Measurements from ENCODE around the gene DAB1.

Gene DAB1

DNA sequence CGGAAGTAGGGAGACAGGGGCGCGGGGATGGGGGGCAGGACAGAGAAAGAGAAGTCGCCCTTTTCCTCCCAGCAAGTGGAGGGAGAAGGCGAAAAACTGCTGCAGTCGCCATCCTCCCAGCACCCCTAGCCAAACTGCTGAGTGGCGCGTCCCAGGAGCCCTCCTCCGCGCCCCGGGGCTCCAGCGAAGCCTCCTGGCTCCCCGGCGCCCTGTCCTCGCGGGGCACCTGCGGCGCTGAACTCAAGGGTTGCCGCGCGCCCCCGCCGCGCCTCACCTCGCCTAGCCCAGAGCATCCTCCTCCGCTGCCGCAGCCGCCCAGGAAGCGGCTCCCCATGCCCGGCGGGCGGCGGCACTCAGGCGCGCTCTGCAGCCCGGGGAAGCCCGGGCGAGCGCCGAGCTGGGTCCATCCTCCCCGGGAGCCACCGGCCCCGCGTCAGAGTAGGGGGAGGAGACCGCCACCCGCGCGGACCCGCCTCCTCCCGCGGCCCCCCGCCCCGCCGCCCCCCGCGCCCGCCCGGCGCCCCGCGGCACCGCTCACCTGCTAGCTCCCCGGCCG, at the start of gene DAB1:
DAB1 (minus strand) TSS at position 405 of the 556 bp plus-strand sequence. CDS start 133,030 bp downstream, outside the sequence.
- FAIRE-seq: no peak

DNA sequence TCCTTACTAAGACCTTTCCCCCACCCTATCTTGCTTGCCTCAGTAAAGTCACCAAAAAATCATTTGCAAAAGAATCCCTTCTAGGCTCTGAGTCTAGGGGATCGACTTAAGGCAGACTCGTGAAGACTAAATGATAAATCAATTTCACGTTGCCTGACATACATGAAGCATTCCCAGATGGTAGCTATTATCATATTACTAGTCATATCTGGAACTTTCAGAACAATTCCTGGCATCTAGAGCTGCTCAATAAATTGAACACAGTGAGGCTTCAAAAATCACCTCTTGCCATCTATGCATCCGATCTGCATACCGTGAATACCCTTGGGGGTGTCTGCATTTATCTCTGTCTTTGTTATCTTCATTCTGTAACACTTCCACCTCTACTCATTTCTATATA, 49.6 kb upstream of the DAB1 start:
- no peak for FAIRE-seq

DNA sequence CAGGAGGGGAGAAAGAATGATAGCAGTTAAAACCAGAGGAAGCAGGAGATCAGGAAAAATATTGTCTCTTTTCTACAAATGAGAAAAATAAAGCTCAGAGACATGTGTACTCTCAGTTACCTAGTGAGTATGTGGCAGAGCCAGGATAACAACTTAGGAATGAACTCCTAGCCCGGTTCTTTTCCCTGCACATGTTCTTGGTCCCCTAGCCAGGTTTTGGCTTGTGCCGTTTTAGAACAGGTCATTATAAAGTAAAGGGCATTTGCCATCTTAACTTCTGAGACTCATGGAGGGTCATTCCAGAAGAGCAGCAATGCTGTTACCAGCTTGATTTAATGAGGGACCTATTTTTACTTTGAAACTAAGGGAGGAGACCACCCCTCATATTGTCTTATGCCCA, 48.1 kb upstream of the DAB1 start:
- FAIRE-seq: no peak

DNA sequence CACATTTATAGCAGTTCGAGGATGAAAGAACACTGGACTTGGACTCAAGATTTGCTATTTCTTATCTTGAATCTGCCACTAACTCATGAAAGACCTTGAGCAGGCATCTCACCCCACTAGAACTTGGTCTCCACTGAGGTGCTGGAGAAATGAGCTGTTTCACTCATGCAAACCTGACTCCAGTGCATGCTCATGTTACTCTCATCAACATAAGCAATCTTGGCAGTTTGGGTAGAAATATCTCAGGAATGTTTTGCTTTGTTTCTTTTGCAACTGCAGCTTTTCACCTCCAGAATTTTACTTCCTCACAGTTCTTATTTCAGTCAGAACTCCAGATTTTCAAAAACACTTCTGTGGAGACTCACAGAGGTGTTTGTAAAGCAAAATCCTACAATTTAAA, 46.2 kb upstream of the DAB1 start:
- FAIRE-seq: no peak

DNA sequence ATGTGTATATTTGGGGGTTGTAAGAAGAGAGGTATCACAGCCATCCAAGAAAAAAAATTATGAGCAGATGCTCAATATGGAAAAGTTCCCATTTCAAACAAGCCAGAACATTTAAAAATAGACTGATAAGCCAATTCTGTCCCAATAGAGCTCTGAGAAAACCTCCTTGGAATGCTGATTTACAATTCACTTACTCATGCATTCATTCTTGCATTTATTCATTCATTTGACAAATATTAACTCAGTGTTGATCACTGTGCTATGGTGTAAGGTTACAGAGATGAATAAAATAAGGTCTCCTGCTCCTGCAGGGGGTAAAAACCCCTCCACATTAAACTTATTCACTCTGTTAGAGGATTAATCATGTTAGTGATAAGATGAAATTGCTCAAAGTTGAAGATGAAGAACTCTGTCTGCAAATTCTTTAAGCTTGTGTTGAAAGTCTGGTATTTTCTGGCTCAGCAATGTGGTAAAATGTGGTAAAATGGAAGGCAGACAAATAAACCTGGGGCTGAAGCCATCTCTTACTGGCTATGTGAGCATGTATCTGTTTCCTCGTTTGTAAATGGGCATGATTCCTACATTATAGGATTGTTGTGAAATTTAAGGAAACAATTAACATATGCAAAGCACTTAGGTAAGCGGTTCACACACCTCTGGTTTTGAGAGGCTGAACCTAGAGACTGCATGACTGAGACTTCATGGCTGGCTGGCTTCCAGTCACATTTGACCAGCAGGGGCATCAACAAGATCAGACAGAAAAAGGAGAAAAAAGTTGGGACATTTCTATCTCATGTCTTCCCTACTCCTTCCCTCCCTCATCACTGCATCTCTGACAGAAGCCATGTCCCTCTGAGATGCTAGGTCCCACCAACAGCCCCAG, 45.0 kb upstream of the DAB1 start:
- FAIRE-seq: no peak

DNA sequence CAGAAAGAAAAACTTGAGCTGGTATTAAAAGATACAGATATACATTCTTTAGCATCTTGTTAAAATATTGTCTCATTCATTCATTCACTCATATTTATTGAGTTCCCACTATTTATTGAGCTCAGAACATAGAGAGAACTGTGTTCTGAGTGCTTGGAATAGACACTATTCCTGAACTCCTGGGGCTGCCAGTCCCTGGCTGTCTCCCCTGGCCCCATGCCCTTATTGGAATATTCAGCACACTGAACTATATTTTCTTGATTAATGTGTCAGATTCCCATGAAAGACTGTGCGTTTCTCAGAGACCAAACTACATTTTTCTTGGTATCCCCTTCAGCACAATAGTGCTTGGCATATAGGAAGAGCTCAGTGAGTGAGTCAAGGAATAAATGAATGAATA, 44.0 kb upstream of the DAB1 start:
- FAIRE-seq: no peak

DNA sequence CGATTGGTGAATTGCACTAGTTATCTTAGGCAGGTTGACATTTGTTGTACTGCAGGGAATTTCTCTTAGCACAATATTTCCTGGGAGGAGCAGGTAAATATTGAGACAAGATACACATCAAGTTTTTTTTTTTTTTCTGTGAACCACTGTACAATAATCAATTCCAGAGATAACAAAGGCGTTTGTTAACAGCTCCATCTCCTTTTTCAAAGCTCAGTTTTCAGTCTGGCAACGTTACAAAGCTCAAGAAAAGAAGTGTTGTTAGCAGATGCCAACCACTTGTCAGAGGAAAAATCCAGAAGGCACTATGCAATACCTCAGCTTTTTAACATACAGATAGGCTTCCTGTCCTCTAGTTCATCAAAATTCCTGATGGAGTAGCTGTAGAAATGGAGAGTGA, 40.9 kb upstream of the DAB1 start:
- FAIRE-seq: no peak

DNA sequence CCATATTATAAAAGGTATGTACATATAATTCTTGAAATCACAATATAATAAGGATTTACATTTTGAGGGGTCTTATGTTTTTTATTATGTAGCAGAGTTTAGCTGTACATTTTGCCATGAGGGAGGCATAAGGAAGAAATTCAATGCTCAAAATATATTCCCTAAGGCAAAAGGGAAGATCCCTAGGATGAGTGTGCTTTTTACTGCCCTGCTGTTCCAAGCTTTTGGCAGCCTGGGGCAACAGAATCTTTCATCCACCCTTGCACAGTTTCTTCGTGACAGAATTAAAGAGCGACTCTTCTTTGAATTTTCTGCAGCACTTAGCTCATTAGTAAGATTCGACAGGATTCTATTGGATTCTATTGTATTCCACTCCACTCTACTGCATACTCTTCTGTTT, 39.5 kb upstream of the DAB1 start:
- FAIRE-seq: no peak

DNA sequence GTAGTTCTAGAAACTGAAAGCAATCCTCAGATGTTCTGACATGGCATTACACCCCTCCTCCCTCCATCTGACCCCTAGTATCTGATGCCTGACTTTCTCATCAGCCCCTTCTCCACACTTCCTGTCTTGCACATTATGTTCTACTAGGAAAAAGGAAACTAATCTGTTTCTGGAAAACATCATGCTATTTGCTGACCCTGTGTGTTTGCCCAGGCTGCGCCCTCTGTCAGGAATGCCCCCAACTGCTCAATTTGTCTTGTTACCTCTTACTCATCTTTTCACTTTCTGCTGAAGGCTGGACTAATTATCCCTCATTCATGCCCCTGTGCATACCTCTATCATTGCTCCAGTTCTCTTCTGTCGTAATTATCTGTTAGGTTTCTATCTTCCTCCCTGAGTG, 37.5 kb upstream of the DAB1 start:
- FAIRE-seq: no peak

DNA sequence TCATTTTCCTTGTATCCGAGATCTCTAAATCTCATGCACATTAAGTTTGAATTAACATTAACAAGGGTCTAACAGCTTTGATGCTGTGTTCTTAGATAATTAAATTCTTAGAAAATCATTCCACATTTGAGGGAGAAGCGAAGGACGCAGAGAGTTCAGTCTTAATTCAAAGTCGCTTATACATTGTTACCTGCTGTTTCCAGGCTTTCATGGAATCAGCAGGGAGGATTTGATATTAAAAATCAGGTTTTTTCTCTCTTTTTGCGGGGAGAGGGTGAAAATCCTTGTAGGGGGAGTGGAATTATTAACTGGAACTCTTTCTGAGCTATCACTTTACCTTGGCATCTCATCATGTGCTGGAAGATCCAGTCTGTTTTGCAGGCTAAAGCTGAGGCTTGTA, 27.7 kb upstream of the DAB1 start:
- FAIRE-seq: no peak

DNA sequence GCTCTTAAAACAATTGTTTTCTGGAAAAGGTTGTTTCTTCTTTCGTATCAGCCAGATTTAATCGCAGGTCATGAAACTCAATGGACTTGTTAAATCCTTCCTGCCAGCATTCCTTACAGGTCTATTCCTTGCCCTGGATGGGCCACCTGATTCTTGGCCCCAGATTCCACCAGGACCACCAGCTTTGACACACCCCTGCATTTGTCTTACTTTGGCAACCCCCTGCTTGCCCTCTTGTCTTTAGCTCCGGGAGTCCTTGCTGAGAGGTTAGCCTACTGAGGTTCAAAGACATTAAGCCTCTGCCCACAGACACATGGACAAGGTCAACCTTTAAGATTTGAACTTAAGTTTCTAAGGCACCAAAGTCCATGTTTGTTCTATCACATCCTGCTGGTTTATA, 27.1 kb upstream of the DAB1 start:
- no peak for FAIRE-seq

DNA sequence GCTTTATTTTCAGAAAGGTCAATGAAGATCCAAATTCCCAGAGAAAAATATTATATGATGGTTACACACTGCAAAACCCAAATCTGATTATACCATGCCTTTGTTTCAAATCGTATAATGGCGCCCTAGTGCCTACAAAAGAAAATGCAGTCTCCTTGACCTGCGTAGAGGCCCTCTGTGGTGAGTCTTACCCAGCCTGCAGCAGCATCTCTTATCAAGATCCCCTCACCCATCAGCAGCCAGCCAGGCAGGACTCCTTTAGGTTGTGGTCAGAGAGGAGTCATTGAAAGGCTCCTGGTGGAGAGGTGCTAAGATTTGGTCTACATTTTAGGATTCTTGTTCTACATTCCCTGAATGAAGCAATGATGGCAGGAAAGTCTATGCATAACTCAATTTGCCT, 23.7 kb upstream of the DAB1 start:
- FAIRE-seq: no peak

DNA sequence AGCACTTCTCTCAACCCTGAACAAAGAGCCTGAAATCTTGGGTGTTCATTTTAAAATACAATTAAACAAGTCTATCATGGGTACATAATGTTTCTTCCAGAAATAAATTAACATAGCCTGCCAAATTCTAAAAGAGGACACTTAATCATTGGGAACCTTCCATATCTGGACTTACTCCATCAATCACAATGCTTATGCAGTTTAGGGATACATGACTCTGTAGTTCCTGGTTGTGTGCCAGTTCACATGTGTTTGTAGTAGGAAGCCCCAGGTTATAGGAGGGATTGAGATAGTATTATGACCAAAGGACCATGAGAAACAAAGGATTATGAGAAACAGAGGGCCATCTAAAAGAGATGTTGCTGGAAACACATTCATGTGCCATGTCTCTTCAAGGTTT, 19.1 kb upstream of the DAB1 start:
- no peak for FAIRE-seq

DNA sequence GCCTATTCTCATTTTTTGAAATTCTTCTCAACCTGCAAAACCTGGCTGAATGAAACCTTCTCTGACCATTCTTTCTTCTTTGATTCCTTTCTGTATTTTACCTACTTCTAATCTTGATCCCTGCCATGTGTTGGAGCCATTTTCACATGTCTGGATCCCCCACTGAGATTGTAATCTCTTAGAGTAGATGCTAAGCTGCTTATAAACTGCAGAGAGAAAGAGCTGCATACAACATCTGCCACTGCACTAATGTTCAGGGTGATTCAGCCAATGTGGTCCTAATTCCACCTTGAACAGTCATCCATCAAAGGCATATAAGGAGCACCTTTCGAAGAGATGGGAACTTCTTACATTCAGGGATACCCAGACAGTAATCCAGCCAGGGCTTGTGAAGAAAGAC, 16.2 kb upstream of the DAB1 start:
- FAIRE-seq: no peak

DNA sequence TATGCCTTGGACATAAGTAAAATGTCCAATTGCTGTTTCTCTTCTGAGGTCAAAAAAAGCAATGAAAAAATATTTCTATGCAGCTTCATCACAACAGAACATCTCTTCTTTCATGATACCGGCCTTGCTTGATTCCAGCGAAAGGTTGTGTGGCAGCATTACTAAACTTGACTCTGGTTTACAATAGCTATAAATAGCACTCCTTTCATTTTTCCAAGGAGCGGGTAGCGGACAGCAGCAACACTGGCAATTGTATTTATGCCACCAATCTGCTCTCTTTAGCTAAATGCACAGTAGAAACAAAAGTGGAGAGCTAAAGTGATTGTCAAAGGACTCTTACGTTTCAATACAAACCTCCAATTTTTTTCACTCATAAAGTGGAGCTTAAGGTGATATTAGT, 7.5 kb upstream of the DAB1 start:
- no peak for FAIRE-seq

DNA sequence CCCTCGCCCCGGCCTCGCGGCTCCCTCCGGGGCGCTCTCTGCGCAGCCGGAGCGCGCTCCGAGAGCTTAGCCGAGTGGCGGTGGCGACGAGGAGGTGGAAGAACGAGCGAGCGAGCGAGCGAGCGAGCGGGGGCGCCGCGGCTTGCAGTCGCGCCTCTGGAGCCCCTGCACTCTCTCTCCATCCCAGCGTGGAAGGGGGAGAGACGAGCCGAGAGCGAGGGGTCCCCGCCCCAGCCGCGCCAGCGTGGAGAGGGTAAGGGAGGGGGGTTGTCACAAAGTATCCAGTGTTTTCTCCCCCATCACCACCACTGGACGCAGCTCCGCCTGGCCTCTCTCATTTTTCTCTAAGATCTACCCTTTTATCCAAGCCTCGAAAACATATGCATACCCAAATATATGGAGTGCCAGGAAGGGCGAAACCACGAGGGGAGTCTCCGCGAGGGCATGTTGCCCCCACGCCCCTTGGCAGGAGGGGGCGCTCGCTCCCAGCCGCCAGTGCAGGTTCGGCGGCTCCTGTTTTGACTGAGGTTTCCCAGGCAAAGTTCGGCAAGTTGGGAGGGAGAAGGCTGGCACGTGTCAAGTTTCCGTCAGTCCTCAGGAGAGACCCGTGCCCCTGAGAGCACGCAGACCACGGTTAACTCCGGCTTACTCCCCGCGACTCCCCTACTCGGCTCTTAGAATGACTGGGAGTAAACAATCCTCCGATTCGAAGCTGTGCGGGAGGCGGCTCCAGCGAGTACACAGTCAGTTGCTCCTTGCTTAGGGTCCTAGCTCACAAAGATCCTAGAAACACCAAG, 569 bp upstream of the DAB1 start:
- no peak for FAIRE-seq

DNA sequence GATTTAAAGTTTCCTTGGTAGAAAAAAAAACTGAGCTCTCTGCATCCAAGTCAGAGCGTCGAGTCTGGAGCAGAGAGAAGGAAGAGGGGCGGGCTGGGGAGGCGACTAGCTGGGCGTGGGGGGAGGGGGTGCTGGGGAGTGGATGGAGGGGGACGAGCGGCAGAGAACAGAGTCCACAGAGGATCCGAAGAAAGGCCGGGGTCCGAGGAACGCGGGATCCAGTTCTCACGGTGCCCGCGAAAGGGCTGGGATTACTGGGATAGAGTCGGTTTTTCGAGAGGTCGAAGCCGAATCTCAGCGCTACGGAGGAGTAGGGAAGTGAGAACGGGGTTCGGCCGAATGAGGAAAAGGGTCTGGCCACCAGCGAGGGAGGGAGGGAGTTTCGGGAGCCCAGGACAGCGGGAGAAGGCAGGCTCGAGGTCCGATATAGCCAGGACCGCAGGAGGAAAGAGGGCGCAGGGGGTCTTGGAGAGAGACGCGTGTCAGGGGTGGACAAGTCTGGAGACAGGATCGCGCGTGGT, 665 bp downstream of the DAB1 start:
- no peak for FAIRE-seq

DNA sequence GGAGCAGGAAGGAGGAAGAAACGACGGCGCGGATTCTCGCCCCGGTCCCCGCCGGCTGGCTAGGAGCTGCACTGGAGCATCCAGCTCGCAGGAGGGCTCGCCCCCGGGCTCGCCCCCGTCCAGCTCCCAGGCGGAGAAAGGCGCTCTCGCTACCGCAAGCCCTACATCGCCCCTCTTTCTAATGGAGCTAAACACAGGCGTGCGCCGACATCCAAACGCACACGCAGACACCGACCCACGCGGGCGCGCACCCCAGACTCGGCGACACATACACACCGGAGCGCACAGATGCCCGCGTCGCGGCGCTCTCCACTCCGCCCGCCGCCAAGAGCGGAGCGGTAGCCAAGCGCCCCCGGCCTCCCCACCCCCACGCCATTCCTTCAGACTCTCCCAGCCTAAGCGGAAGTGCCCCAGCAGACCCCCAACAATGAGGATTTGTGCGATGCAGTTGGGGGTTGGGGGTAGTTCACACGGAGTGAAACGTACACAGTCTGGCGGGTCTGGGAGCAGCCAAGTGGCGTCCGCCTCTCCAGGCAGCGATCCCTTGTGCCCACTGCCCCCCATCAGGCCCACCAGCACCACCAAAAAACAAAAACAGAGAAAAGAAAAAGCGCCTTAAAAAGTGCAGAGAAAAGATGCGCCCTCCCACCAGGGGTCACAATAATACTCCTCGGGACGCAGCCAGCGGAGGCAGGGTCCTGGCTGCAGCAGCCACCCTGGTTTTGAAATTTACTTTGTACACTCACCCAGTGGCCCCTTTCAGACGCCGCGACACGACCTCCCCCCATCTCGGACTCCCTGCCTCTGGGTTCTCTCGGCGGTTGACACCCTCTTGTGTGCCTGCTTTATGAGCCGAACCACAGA, 1.4 kb downstream of the DAB1 start:
- no peak for FAIRE-seq

DNA sequence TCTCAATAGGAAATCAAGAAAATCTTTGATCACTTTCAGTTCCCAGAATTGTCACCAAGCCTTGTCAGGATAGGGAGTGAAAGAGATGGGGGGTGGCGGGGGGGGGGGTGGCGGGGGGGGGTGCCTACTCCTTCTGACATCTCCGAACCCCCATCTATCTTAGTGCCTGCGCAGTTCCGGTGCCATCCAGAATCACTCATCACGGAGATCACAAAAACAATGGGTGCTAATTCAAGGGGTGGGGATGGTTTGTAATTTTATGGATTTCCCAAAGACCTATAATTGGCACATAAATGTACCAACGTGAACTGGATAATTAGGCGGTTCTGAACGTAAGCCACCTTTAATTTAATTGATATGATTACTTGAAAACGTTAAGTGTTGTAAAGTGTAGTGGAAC, 2.1 kb downstream of the DAB1 start:
- FAIRE-seq: no peak

DNA sequence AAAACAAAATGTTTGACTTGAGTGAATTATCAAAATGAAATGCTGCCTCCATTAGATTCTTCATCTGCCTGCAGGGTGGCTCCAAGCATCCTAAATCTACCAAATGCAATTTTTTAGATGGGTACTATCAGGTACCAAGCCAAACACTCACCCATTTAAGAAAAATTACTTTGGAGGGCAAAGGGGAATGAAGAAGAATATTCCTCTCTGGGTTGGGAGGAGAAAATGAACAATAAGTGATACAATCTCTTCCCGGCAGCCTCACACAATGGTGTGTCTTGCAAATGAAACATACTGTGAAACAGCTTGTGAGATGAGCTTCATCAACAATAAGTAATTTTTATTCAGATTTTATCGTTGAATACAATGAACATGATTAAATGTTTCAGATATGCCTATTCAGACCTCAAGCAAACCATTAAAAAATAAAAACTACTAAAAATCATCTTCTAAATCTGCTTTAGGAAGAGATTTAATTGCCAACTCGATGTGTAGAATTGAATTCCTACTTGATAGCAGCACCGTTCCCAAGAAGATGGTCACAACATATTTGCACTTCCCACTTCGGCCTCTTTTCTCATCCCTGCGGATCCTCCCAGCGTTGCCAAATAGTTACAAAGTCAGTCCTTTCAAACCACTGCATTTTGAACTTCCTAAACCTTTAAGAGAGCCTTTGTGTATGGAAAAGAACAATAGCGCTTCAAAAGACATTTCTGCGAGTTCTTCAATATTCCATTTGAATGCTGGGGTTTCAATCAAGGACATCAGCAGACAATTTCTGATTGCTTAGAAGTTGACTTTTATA, 2.7 kb downstream of the DAB1 start:
- FAIRE-seq: no peak

DNA sequence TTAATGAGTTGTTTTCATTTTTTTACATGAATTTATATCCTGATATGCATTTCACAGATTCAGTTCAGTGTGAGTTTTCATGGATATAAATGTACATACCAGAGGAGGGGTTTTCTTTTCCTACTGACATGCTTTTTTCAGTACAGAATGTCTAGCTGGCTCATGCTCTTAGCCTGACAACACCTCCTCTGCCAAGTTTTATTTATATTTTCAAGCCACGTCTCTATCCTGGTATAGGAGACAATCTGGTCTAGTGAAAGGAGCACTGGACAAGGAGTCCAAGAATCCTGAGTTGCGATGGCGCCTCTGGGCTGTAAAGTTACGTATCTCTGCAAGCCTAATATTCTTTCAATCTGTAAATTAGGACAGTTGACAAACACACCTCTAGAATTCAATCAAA, 4.9 kb downstream of the DAB1 start:
- FAIRE-seq: no peak

DNA sequence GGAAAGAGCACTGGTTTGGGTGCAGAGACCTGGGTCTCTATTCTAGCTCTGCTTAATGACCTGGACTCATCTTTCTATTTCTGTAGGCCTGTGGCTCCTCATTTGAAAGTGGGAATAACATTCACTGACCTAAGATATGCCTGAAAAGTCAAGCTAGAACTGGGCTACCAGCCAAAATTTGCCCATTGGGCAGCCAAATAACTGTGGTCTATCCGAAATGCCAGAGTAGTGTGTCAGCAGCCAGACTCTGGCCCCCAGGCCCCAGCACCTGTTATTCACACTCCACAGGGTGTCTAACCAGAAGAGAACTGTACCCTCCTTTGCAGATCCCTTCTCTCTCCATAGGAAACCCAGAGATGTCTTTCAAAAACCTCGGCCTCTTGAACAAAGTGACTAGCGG, 12.6 kb downstream of the DAB1 start:
- FAIRE-seq: no peak
